ENCODE results near the gene EXOSC5.

DNA sequence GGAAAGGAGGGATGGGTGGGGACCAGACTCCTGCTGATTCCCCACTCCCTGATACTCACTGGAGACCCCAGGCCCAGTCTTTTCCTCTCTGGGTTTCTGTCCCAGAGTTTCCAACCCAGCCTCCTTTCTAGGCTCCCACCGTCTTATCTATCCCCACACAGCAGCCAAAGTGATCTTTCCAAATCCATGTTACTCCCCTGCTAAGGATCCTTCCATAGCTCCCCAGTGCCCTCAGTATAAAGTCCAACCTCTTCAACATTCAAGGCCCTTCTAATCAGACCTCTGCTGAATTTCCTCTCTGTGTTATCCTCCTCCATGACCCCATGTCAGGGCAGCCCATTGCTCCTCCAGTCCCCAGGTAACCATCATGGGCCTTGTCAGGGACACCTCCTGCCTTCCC lies 42.1 kb downstream of the EXOSC5 start:
- no peak for TF ChIP-seq EZH2 (IDR thresholded peaks at IDR 0.05)
- TF ChIP-seq POLR2AphosphoS5 (IDR thresholded peaks at IDR 0.05; ENCODE audit: borderline replicate concordance, low read depth, low read length) = no peak

Data from SK-N-MC (cell line).